HG03342 (cell line): ENCODE measurements around the gene DDX23.
A peak's percentile ranks its signal among the peaks of the same experiment; 100 is the strongest.

Source experiments
- ATAC-seq: cut with Tn5 transposase; IDR thresholded peaks from one replicate; pipeline ENCODE4 v1.9.1; 2021; ENCODE audit warnings: mild to moderate bottlenecking, moderate library complexity; ENCODE audit not compliant: unreplicated experiment

The DDX23 gene

GRCh38 chr12:48800971-48801370, 51.0 kb downstream of the DDX23 start:
- no peak for ATAC-seq

GRCh38 chr12:48800457-48800856, 51.5 kb downstream of the DDX23 start:
- ATAC-seq: no peak

GRCh38 chr12:48796976-48797375, 55.0 kb downstream of the DDX23 start:
- ATAC-seq: no peak

- peak; percentile 47 for ATAC-seq
Measured at GRCh38 chr12:48795550-48796455, 56.2 kb downstream of the DDX23 start.

GRCh38 chr12:48794870-48795269, 57.1 kb downstream of the DDX23 start:
- ATAC-seq: no peak

- no peak for ATAC-seq
Measured at GRCh38 chr12:48793696-48794095, 58.3 kb downstream of the DDX23 start.

GRCh38 chr12:48789858-48790326, 62.1 kb downstream of the DDX23 start:
- ATAC-seq: no peak

- peak; percentile 51 for ATAC-seq
Measured at GRCh38 chr12:48788854-48789775, 62.8 kb downstream of the DDX23 start, which contains the start of gene ADCY6. ADCY6 (minus strand) TSS chr12:48789089; CDS start chr12:48783434, 5,655 bp downstream.

GRCh38 chr12:48788524-48788853, 63.5 kb downstream of the DDX23 start:
- no peak for ATAC-seq

GRCh38 chr12:48787791-48788523, 64.0 kb downstream of the DDX23 start:
- no peak for ATAC-seq

GRCh38 chr12:48786591-48787544, 65.1 kb downstream of the DDX23 start:
- no peak for ATAC-seq

GRCh38 chr12:48783432-48783831, 68.5 kb downstream of the DDX23 start:
- ATAC-seq: no peak

- ATAC-seq: no peak
Measured at GRCh38 chr12:48782457-48783395, 69.2 kb downstream of the DDX23 start.

- ATAC-seq: no peak
Measured at GRCh38 chr12:48781750-48782456, 70.1 kb downstream of the DDX23 start.

GRCh38 chr12:48780381-48781025, 71.5 kb downstream of the DDX23 start:
- no peak for ATAC-seq

- no peak for ATAC-seq
Measured at GRCh38 chr12:48779869-48780268, 72.1 kb downstream of the DDX23 start.
